Upper lobe of left lung (tissue), 6 donors: Measurements from ENCODE around the gene IL4R. TPM values are rescaled to one million over a fixed set of nuclear protein-coding genes. Genes with fewer than 3 reads are reported as not detected.
"Not testable (repeated sequence)": the region's sequence is repeated elsewhere in the genome, so short reads cannot be mapped to it uniquely, and the experiment has no call there.

Experiments
- ATAC-seq, 2 donors: fragments of 200-7000 bp; cut with Tn5 transposase; one replicate each; pipeline ENCODE4 v1.9.1; 2022; ENCODE audit warnings: mild to moderate bottlenecking in 2 of 2, moderate library complexity in 2 of 2; ENCODE audit not compliant: low FRiP score in 2 of 2
- DNase-seq, 2 donors: peaks; one replicate each; pipeline ENCODE4 v3.0.0-alpha.2; 2019 to 2020
- H3K27ac ChIP-seq, 4 donors: fragments of 200-600 bp; sonication (generic); one replicate each; pipeline ENCODE4 v1.5.1; 2016 to 2019
- H3K27me3 ChIP-seq, 4 donors: fragments of 200-600 bp; sonication (generic); one replicate each; pipeline ENCODE4 v1.5.1; 2017 to 2019
- H3K36me3 ChIP-seq, 4 donors: fragments of 200-600 bp; sonication (generic); one replicate each; pipeline ENCODE4 v1.5.1; 2016 to 2019
- H3K4me1 ChIP-seq, 4 donors: fragments of 200-600 bp; sonication (generic); one replicate each; pipeline ENCODE4 v1.5.1; 2018 to 2019
- H3K4me3 ChIP-seq, 4 donors: fragments of 200-600 bp; sonication (generic); one replicate each; pipeline ENCODE4 v1.5.1; 2017 to 2019; ENCODE audit warnings: mild to moderate bottlenecking in 2 of 4, moderate library complexity in 1 of 4
- H3K9me3 ChIP-seq, 4 donors: fragments of 200-600 bp; sonication (generic); one replicate each; pipeline ENCODE4 v1.5.1; 2018 to 2019
- CTCF ChIP-seq, 6 experiments: fragments of 450-650 bp in 4 of 6; fragments of 200-600 bp in 2 of 6; sonication (generic) in 2 of 6; IDR thresholded peaks; one replicate each; pipeline ENCODE4 v1.5.1; 2016 to 2019; ENCODE audit warnings: antibody characterized with exemption in 6 of 6
- EP300 ChIP-seq, 4 donors: sonication (generic); formaldehyde crosslinking; IDR thresholded peaks; one replicate each; pipeline ENCODE4 v1.5.1; 2017; ENCODE audit warnings: antibody characterized with exemption in 4 of 4, control low read depth in 2 of 4
- POLR2A ChIP-seq, 4 donors: fragments of 450-650 bp; IDR thresholded peaks; one replicate each; pipeline ENCODE4 v1.5.1; 2016 to 2017; ENCODE audit warnings: antibody characterized with exemption in 4 of 4, mild to moderate bottlenecking in 2 of 4
- POLR2AphosphoS5 ChIP-seq, 2 donors: sonication (generic); formaldehyde crosslinking; IDR thresholded peaks; one replicate each; pipeline ENCODE4 v1.5.1; 2017; ENCODE audit warnings: antibody characterized with exemption in 2 of 2
- WGBS, 2 donors: methylation state at CpG; one replicate each; pipeline ENCODE4 v1.1.5; 2017 to 2018; 5-methylcytosine and 5-hydroxymethylcytosine counted together
- total RNA-seq, 6 donors: library from RNA; depleted of rRNA in 4 of 6; stranded (reverse); fragments of >200 nt in 4 of 6; gene quantifications; one replicate each; pipeline versions ENCODE4 v1.1.0 to v1.2.1, GENCODE V29; 2016 to 2021
- donor health status: DM: no; HTN: no; CAD: no; lungs with moderate emphysema.
- donor health status: DM: no; HTN: yes; CAD: no; lungs with severe emphysema.

Gene IL4R
- total RNA-seq, 6 donors from 2014 or later, result 87.0 to 202 (median 153) TPM

- peaks cover under 1 to 44% (median 15%) of the 10 kb centered on the region in 4 donors for H3K36me3 ChIP-seq
- no peak overlapping the region for H3K4me3 ChIP-seq
- 90 to 91% methylated on average over 5 of the region's 5 CpGs for WGBS, 2 donors
- no peak for TF ChIP-seq POLR2A (IDR thresholded peaks at IDR 0.05)
- no peak for TF ChIP-seq POLR2AphosphoS5 (IDR thresholded peaks at IDR 0.05)
- TF ChIP-seq CTCF (IDR thresholded peaks at IDR 0.05), result no peak
- TF ChIP-seq EP300 (IDR thresholded peaks at IDR 0.05), result no peak
- ATAC-seq, result no peak
- no peaks in the 10 kb centered on the region for H3K27me3 ChIP-seq
- DNase-seq, result no peak
- H3K27ac ChIP-seq, result peak overlapping the region; percentile 93 to 100 (median 98)
- no peaks in the 10 kb centered on the region for H3K9me3 ChIP-seq
- H3K4me1 ChIP-seq, result peaks cover 87 to 98% (median 97%) of the 10 kb centered on the region in 4 donors
Measured at GRCh38 chr16:27328937-27329336, 15.2 kb downstream of the IL4R start.

GRCh38 chr16:27329376-27330079 lies 15.8 kb downstream of the IL4R start:
- Histone ChIP-seq H3K4me1 (peaks cover 87 to 98% (median 94%) of the 10 kb centered on the region in 4 donors), H3K36me3 (peaks cover 6 to 47% (median 20%) of the 10 kb centered on the region in 4 donors), H3K27ac (peak overlapping the region; percentile 93 to 100 (median 98))
- H3K27me3 ChIP-seq, H3K4me3 ChIP-seq, ATAC-seq, H3K9me3 ChIP-seq, DNase-seq: not testable (repeated sequence)
- WGBS, 2 donors, result 40 to 41% methylated on average over 8 of the region's 8 CpGs
- peak in 1 of 2 donors; percentile 61 for TF ChIP-seq POLR2AphosphoS5 (IDR thresholded peaks at IDR 0.05)
- TF ChIP-seq EP300 (IDR thresholded peaks at IDR 0.05), result peak in 2 of 4 donors; percentile 22 to 69

- DNase-seq (peak in 1 of 2 donors; percentile 57), ATAC-seq (peak; percentile 58 to 75)
- peak; percentile 60 to 72 for TF ChIP-seq POLR2AphosphoS5 (IDR thresholded peaks at IDR 0.05)
- no peak for TF ChIP-seq POLR2A (IDR thresholded peaks at IDR 0.05)
- peak in 1 of 6 experiments; percentile 14 for TF ChIP-seq CTCF (IDR thresholded peaks at IDR 0.05)
- peak in 1 of 4 donors; percentile 38 for TF ChIP-seq EP300 (IDR thresholded peaks at IDR 0.05)
- Histone ChIP-seq H3K9me3 (no peaks in the 10 kb centered on the region), H3K27ac (peak overlapping the region; percentile 93 to 100 (median 98)), H3K4me1 (peaks cover 82 to 98% (median 89%) of the 10 kb centered on the region in 4 donors), H3K27me3 (no peaks in the 10 kb centered on the region), H3K4me3 (no peak overlapping the region), H3K36me3 (peaks cover 8 to 53% (median 23%) of the 10 kb centered on the region in 4 donors)
- WGBS, 2 donors, result 43 to 53% methylated on average over 5 of the region's 5 CpGs
Measured at GRCh38 chr16:27330542-27330941, 16.8 kb downstream of the IL4R start.

GRCh38 chr16:27332105-27332504 lies 18.3 kb downstream of the IL4R start:
- Histone ChIP-seq H3K27me3 (no peaks in the 10 kb centered on the region), H3K27ac (peak overlapping the region; percentile 93 to 100 (median 98)), H3K36me3 (peaks cover 8 to 63% (median 26%) of the 10 kb centered on the region in 4 donors), H3K9me3 (no peaks in the 10 kb centered on the region), H3K4me3 (no peak overlapping the region), H3K4me1 (peaks cover 75 to 94% (median 84%) of the 10 kb centered on the region in 4 donors)
- TF ChIP-seq CTCF (IDR thresholded peaks at IDR 0.05), result no peak
- TF ChIP-seq POLR2A (IDR thresholded peaks at IDR 0.05), result no peak
- peak in 3 of 4 donors; percentile 76 to 96 (median 87) for TF ChIP-seq EP300 (IDR thresholded peaks at IDR 0.05)
- TF ChIP-seq POLR2AphosphoS5 (IDR thresholded peaks at IDR 0.05), result peak; percentile 73 to 93
- no peak for DNase-seq
- 62 to 63% methylated on average over 6 of the region's 6 CpGs for WGBS, 2 donors
- ATAC-seq, result no peak

- Histone ChIP-seq H3K27ac (peak overlapping the region; percentile 93 to 100 (median 98)), H3K9me3 (no peaks in the 10 kb centered on the region), H3K27me3 (no peaks in the 10 kb centered on the region), H3K4me1 (peaks cover 66 to 94% (median 78%) of the 10 kb centered on the region in 4 donors), H3K36me3 (peaks cover 8 to 73% (median 31%) of the 10 kb centered on the region in 4 donors), H3K4me3 (no peak overlapping the region)
- ATAC-seq, result no peak
- TF ChIP-seq EP300 (IDR thresholded peaks at IDR 0.05) (no peak), POLR2AphosphoS5 (IDR thresholded peaks at IDR 0.05) (no peak), POLR2A (IDR thresholded peaks at IDR 0.05) (no peak), CTCF (IDR thresholded peaks at IDR 0.05) (no peak)
- WGBS, 2 donors, result 83% methylated on average over 6 of the region's 6 CpGs
- no peak for DNase-seq
Measured at GRCh38 chr16:27333104-27333503, 19.3 kb downstream of the IL4R start.
